GM21390 (cell line): ENCODE measurements around the gene PDE6C.

Source experiments
- ATAC-seq: cut with Tn5 transposase; IDR thresholded peaks from one replicate; pipeline ENCODE4 v1.9.1; 2021; ENCODE audit not compliant: unreplicated experiment

PDE6C gene

DNA sequence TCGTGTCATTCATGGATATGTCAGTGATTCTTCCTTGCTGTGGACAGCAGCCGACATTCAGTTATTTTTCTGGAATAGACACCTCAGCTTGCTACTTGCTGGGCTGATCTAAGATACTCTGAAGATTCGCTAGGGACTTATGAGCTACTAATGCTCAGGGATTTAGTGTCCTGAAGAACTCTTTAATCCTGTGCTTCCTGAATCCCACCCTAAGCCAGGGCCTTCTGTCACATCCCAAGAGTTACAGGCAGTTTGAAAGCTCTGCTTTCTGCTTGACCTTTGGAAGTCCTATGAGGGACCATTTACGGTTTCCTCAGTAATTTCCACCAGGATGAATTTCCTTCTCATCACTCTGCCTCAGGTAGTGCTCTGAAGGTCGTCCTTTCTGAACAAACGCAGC, at the start of gene PDE6C:
Gene PDE6C, plus strand, starts transcription at position 227 of the 400 bp plus-strand sequence. CDS start 189 bp downstream, outside the sequence.
- ATAC-seq, result no peak

DNA sequence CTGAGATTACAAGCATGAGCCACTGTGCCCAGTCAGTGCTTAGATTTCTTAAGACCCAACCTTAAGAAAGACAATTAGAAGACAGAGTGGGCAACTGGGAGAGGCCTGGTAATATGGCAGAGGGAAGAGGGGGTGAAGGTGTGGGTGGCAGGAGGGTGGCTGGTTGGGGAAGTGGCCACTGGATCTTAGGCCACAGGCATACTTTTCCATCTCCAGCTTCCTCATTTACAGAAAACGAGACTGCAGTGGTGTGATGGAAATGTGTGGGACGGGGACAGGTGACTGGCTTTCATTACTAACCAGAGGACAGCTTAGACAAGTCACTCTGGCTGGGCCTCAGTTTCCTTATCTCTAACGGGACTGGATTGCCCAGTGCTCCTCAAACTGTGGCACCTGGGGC, 46.9 kb upstream of the PDE6C start:
- no peak for ATAC-seq

DNA sequence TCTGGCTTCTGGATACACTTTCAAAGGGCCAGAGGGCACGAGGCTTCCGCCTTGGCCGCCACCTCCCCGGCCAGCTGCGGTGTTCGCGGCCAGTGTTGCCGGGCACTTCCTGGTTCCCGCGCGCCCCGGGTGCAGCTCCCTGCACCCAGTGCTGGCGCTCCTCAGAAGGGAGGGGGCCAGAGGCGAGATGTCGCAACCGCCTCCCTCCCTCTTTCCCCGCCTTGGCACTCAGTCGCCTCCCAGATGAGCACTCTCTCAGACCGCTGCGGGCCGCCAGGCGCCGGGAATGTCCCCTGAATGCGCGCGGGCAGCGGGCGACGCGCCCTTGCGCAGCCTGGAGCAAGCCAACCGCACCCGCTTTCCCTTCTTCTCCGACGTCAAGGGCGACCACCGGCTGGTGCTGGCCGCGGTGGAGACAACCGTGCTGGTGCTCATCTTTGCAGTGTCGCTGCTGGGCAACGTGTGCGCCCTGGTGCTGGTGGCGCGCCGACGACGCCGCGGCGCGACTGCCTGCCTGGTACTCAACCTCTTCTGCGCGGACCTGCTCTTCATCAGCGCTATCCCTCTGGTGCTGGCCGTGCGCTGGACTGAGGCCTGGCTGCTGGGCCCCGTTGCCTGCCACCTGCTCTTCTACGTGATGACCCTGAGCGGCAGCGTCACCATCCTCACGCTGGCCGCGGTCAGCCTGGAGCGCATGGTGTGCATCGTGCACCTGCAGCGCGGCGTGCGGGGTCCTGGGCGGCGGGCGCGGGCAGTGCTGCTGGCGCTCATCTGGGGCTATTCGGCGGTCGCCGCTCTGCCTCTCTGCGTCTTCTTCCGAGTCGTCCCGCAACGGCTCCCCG, 45.7 kb upstream of the PDE6C start, which contains the start of gene FFAR4:
Gene FFAR4, plus strand, starts transcription at position 231 of the 842 bp plus-strand sequence. Its CDS starts 56 bp downstream, at position 287.
- no peak for ATAC-seq

DNA sequence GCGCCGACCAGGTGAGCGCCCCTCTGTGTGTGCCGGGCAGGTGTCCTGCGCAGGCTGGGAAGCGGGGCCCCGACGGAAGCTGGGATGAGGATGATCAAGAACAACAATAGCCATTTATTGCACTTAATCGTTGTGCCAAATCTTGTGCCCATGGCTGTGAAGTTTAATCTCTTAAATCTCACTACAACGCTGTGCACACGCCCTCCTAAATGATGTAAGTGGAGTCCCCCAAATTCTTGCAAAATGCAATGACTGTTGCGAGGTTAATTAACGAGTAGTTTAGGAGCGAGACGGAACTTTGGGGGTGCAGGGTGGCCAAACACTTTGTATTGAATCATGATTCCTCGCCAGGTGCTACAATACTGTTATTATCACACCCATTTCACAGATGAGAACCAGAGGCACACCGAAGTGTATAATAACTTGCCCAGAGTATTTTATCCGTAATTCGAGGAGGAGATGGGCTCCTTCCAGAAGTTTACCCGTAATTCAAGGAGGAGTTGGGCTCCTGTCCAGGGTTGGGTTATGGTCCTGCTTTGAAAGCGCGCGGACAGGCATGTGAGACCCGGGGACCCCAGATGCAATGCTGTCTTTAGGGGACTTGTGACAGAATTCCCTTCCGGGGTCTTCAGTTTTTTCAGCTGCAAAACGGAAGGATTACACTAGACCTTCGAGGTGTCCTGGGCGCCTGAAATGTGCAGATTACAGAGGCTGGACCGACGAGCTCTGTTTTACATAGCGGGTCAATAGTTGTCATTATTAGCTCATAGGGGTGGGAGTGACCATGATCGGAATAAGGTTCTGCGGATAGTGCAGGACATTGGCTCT, 44.8 kb upstream of the PDE6C start:
- ATAC-seq, result no peak

DNA sequence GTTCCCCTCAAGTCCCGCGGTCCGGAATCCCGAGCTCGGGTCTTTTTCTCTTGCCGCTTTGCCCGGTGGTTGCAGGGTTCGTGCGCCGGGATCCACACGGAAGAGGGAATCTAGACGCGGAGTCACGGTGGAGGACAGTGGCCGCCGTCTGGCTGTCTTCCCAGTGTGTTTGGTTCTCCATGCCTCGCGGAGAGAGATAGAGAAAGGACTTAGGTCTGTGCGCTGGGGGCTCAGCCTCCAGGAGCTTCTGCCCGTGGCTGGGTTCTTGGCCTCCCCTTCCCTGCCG, 44.3 kb upstream of the PDE6C start:
- ATAC-seq, result no peak

DNA sequence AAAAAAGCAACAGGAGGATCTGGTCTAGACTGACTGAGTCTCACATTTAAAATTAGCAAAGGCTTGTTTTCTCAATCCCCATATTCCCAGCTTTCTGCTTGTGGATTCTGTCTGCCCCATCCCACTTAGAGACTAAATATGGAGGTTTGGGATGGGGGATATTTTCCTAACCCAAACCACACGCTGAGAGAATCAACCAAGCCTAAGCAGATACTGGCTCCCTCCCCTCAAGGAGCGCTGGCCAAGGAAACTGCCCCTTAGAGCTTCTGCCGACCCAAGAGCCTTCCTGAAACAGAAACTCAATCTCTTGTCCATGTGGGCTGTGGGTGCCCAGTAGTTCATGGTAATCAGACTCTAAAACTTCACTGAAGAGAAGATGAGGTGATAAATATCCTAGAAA, 42.0 kb upstream of the PDE6C start:
- no peak for ATAC-seq

DNA sequence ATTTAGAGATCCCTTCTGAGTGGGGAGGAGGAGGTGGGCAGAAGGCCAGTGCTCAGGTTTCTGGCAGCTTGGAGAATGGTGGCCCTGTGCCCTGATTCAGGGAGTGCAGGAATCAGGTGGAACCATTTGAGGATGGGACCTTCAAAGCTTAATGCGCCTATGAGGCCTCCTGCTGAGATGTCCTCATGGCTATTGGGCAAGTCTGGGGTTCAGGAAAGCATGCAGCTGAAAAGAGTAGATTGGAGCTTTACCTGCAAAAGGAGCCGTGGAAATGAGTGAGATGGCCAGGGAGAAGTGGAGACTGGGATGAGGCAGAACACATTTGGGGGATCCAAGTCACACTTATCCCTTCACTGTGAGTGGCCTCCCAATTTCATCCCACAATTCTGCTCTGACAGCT, 39.7 kb upstream of the PDE6C start:
- no peak for ATAC-seq

DNA sequence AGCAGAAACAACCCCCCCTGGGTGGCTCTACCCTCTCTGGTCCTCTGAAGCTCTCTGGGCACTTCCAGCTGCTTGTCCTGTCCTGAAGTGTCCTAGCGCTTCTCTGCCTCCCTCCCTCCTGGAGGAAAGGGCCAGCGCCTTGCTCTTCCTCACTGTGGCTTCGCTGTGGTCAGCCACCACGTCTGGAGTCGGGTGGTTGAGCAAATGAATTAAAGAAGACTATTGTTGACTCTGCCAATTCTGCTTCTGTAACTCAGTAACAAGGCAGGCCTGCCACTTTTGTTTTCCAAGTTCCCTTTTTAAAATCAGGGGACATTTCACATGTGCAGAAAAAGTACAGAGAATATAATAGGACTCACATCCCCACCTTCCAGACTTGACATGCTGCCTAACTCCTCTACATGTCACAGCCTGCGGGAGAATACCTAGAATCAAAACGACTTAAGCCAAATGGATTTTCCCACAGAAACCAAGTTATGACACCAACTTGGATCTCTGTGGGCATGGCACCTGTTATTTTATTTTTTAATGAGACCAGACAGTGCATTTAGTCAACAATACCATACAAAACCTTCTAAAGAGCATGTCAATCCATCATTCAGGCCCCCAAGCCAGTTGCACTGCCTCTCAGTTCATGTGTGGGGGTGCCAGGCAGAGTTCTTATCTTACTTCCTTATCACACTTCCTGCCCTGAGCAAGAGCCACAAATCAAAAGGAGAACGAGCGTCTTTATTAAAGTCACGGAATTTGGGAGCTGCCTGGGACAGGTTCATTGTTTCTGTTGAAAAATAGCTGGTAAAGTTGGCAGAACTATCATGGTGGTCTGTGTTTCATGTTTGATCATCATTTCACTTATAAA, 39.1 kb upstream of the PDE6C start:
- ATAC-seq, result no peak

DNA sequence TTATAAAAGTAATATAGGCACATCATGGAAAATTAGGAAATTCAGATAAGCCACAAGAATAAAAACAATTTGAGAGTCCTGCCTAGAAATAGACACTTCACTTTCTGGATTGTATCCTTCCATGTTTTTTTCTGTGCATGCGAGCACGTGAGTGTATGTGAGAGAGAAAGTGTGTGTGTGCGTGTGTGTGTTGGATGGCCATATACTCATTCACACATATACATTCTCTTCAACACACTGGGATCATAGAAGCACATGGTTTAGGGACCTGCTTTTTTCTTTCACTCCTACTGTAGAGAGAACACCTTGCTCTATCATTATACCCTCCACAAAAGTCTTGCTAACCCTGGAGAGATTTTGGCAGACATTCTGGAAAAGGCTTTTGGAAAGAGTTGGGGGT, 38.4 kb upstream of the PDE6C start:
- no peak for ATAC-seq

DNA sequence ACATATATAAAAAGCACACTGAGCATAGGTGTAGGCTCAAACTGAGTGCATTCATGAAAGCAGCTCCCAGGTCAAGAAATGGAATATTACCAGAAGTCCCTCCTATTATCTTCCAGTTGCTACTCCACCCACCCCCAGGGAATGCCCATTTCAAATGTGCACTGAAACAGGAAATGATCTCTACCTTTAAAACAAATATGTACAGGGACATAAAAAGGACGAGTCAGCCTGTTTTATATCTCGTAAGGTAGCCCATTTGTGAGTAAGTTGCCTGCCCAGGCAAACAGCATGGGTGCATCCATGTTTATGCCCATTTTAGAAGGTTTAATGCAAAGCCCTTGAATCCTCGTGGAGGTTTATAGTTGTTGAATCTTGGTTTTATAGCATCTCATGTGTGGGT, 35.4 kb upstream of the PDE6C start:
- ATAC-seq, result no peak

DNA sequence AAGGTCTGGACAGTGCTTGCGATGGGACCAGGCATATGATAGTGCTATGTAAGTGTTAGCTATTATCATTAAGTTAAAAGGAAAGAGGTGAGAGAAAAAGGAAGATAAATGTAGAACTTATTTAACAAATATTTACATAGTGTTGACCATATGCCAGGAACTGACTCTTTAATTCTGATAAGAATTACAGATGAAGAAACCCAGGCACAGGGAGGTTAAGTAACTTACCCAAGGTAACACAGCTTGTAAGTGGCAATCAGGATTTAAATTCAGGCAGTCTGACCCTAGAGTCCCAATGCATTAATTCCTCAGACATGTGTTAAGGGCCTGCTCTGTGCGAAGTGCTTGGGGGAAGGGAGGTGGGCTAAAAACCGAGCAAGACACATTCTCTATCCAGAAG, 34.8 kb upstream of the PDE6C start:
- ATAC-seq, result no peak

DNA sequence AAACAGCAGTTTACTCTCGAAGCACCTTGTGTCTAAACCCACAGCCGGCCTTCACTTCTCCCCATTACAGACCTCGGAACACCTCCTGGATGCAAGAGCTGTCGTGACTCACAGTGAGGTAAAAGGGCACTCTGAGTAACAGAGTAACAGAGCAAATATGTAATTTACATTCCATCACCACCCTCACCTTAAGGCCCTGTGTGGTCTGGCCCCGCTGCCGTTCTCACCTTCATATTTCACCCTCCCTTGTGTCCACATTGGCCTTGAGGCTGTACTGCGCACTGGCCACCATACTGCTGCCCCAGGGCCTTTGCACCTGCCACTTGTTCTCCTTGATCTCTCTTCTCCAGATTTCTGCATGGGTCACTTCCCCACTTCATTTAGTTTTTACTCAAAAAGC, 33.2 kb upstream of the PDE6C start:
- ATAC-seq, result no peak

DNA sequence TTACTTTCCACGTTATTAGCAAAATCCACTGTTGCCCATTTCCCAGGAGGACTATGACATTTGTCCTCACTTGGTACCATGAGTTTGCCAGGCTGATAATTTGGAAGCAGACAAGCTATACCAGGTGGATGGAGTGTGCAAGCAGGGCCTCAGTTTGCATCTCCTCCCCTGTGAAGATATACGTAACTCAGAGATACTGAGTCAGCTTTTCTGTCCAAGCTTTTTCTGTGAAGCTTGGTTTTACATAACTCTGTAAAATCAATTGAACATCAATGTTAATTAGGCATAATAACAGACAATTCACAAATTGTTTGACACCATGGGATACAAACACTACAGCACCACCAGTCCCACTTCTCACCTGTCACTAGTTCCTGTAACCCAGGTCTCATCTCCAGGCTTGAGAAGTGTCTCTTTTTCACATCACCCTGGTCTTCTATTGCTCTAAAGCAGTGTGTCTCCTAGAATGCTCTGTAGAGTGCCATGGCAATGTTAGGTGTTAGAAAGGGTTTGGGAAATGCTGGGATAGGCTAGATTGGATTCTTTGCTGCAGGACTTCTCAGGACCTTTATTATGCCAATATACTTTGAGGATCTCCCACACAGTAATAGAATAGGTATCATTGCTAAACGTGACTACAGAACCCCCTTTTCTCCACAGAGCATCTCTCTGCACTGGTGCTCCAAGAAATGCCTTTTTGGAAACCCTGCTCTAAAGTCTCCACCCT, 32.2 kb upstream of the PDE6C start:
- no peak for ATAC-seq

DNA sequence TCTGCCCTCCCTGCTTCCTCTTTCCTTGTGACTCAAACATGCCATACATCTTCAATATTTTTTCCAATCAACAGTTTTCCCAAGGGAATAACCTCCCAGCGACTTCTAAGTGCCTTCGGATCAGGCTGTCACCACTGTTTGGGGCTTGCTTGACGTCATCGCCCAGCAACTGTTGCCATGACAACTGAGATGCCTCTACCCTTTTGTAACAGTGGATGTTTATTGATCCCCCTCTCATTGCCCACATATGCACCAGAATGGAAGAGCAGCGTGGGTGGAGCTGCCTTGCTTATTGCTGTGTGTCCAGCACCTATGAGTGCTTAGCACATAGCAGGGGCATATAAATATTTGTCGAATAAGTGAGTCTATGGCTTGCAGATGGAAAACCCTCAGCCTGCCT, 31.5 kb upstream of the PDE6C start:
- no peak for ATAC-seq

DNA sequence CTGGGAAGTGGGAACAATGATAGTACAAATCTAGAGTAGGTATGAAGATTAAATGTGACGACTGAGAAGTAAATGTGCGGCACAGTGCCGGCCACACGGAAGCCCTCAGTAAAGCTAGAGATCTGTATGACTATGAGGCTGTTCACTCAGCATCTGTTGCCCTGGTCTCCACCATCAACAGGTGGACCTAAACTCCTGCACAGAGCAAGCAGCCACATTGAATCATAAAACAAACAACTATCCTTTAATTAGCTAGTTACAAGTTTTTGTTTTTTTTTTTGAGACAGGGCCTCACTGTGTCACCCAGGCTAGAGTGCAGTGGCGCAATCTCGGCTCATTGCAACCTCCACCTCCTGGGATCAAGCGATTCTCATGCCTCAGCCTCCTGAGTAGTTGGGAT, 27.9 kb upstream of the PDE6C start:
- ATAC-seq, result no peak

DNA sequence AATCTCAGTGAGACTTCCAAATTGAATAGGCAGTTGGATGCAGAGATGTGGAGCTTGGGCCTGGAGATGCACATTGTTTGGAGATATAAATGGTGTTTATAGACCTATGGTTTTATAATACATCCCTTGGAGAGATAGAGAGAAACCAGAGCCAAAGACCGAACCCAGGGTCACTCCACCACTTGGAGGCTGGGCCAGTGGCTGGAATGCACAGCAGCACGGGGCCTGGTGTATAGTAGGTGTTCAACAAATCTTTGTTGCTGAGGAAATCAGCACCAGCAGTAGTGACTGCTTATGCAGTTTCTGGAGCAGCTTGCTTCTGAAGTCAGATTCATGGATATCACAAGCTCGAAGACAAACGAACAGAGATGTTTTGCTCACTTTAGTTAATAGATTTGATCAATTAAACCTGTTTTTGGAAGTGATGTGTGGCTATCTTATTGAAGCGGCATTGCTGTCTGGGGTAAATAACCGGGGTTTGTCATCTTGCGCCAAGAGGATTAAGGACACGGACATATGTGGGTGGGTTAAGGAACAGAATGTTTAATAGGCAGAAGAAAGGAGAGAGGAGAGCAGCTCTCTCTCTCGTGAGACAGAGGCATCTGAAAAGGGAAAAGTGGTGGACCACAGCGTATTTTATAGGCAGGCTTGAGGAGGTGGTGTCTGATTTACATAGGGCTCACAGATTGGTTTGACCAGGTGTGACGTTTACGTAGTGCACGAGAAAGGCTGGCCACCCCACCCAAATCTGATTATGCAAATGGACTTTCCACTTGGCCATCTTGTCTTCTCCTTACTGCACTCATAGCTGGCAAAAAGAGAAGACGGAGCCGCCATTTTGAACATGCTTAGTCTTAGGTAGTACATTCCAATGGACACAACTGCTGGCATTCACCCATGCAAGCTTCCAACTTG, 22.4 kb upstream of the PDE6C start:
- no peak for ATAC-seq

DNA sequence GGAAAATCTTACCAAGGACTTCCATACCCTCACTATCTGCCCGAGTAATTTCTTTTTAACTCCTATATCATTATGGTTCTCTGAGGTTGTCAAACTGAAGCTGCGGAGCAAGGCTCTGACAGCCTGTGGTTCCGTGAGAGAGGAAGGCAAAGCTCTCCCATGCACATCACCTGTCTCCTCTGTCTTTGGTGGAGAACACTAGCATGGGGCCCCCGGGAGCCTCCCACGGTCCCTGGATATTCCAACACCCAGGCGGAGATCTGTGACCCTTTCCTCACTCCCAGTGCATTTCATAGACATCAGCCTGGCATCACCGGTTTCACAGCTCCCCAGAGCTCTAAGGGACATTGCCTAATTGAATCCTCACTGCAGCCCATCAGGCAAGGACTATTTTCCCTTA, 21.7 kb upstream of the PDE6C start:
- no peak for ATAC-seq

DNA sequence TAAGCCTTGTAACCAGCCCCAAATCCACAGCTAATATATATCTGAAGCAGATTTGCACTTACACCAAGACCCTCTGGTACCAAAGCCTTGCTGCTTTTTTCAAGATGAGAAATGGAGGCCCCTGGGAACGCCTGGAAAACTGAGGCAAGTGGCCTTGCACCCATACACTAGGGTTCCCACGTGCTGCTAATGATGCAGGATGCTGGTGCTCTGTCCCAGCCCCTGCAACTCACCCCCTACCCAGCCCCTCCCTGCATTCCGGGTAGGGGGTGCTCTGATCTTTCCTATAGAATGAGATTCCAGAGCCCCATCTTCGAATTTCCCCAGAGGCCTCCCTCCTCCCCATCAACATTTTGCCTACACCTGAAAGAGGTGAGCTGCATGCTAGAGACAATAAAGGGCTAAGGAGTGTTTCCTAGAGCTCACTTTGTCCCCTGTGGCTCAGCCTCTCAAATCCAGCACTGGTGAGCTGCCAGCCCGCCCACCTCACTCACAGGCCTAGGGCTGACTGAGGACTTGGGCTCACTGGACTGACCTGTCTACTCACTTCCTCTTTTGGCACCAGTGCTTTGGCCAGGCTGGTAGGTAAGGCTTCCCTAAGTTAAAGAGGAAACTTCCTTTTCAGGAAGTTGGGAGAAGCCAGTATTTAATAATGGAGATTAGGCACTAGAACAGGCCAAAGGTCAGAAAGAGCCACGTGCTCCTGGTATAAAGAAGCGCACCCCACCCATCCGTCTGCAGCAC, 21.1 kb upstream of the PDE6C start:
- no peak for ATAC-seq

DNA sequence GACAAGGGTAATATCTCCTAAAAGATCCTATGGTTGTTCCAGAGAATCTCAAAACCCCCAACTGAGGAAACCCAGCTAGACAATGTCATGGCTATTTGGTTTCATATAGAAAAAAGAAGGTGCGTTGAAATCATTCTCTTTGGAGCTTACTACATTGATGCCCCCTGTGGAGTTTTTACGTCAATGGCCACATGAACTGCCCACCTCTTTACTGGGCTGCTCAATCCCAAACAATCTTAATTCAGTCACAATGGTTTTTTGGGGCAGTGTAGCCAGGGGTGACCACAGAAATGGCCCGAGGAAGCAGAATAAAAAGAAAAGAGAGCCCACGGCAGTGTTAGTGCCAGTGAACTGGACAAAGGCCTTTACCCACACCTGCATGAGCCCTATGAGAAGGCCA, 19.1 kb upstream of the PDE6C start:
- ATAC-seq, result no peak
